ENCODE measurements around the gene C7.

GRCh38 chr5:40932766-40933165 lies 23.5 kb downstream of the C7 start:
- TF ChIP-seq MAX (IDR thresholded peaks at IDR 0.05) (no peak), CTCF (IDR thresholded peaks at IDR 0.05; ENCODE audit: control extremely low read depth in 1 of 3, insufficient read depth in 1 of 3, low read depth in 1 of 3, low read length in 3 of 3) (no peak), POLR2A (IDR thresholded peaks at IDR 0.05; ENCODE audit: control extremely low read depth in 1 of 2, low read depth in 2 of 2, low read length in 2 of 2) (no peak), GABPA (IDR thresholded peaks at IDR 0.05; ENCODE audit: borderline replicate concordance, insufficient read depth, low read length) (no peak)
